H1 (cell line): ENCODE data around the gene CADM1. TPM values are rescaled to one million over a fixed set of nuclear protein-coding genes. Genes with fewer than 3 reads are reported as not detected.

Experiments used
- CTCF ChIA-PET: fragments of 300-600 bp; sonication (Branson Sonifier 250); formaldehyde crosslinking; loops from one replicate; lab custom pipeline; 2021; ENCODE audit not compliant: partially characterized antibody; lab: Charles Lee
- POLR2A ChIA-PET: fragments of 300-600 bp; sonication (Branson Sonifier 250); formaldehyde crosslinking; loops from one replicate; lab custom pipeline; 2021; ENCODE audit warnings: inconsistent platforms; ENCODE audit not compliant: partially characterized antibody; lab: Charles Lee
- DNase-seq, 2 experiments: peaks; one replicate each; pipeline versions ENCODE4 v3.0.0 to v3.0.0-alpha.2; 2010 to 2022; ENCODE audit warnings: low spot score in 2 of 2, low read depth in 1 of 2, mixed read lengths in 1 of 2
- FAIRE-seq: peaks from 2 replicates; lab custom pipeline; 2011; peaks lifted over from hg19 to GRCh38; lab: Jason Lieb, UNC
- H2AFZ ChIP-seq: 2 replicates; pipeline ENCODE4 v1.8.1; 2012; ENCODE audit warnings: low read length, inconsistent platforms
- H2AK5ac ChIP-seq: 2 replicates; pipeline ENCODE4 v1.6.1; 2013; ENCODE audit warnings: low read depth, low read length
- H2BK120ac ChIP-seq: replicated peaks from 2 replicates; pipeline ENCODE3; 2013; ENCODE audit warnings: low read depth, low read length, inconsistent platforms
- H2BK12ac ChIP-seq: 2 replicates; pipeline ENCODE4 v1.6.1; 2013; ENCODE audit warnings: low read depth, low read length
- H2BK15ac ChIP-seq: 2 replicates; pipeline ENCODE4 v1.6.1; 2013; ENCODE audit warnings: low read length
- H2BK20ac ChIP-seq: 2 replicates; pipeline ENCODE4 v1.6.1; 2013; ENCODE audit warnings: low read length
- H2BK5ac ChIP-seq: 2 replicates; pipeline ENCODE4 v1.6.1; 2013; ENCODE audit warnings: low read depth, low read length
- H3K14ac ChIP-seq: 2 replicates; pipeline ENCODE4 v1.6.1; 2013; ENCODE audit warnings: inconsistent platforms; ENCODE audit not compliant: insufficient read length
- H3K18ac ChIP-seq: 2 replicates; pipeline ENCODE4 v1.6.1; 2013; ENCODE audit warnings: low read length; ENCODE audit errors: extremely low read depth
- H3K23ac ChIP-seq: 2 replicates; pipeline ENCODE4 v1.6.1; 2013; ENCODE audit warnings: inconsistent platforms; ENCODE audit not compliant: insufficient read length
- H3K23me2 ChIP-seq: 2 replicates; pipeline ENCODE4 v1.6.1; 2013; ENCODE audit warnings: low read depth, low read length
- H3K27ac ChIP-seq: 2 replicates; pipeline ENCODE4 v1.6.1; 2011; ENCODE audit warnings: low read depth, low read length, inconsistent platforms
- H3K27me3 ChIP-seq, 4 experiments: replicated peaks in 1 of 4; 1 replicate in 1 of 4; 2 replicates in 3 of 4; pipeline versions ENCODE4 v1.6.1 to v1.8.1; 2011 to 2013; ENCODE audit warnings: low read length in 3 of 4, mild to moderate bottlenecking in 3 of 4, inconsistent platforms in 2 of 4, mixed read lengths in 2 of 4, moderate library complexity in 1 of 4; ENCODE audit not compliant: control insufficient read depth in 3 of 4, insufficient read depth in 3 of 4; ENCODE audit errors: extremely low read depth in 1 of 4
- H3K36me3 ChIP-seq, 4 experiments: 2 replicates each; pipeline versions ENCODE4 v1.6.1 to v1.8.1; 2011 to 2013; ENCODE audit warnings: mild to moderate bottlenecking in 4 of 4, low read length in 3 of 4, moderate library complexity in 2 of 4, control low read depth in 1 of 4, inconsistent platforms in 1 of 4; ENCODE audit not compliant: insufficient read depth in 4 of 4, control insufficient read depth in 2 of 4
- H3K4ac ChIP-seq: replicated peaks from 2 replicates; pipeline ENCODE3; 2013; ENCODE audit warnings: low read length, low read depth, mixed read lengths, inconsistent platforms; ENCODE audit not compliant: insufficient read length
- H3K4me1 ChIP-seq, 4 experiments: replicated peaks in 1 of 4; 1 replicate in 1 of 4; 2 replicates in 3 of 4; pipeline versions ENCODE4 v1.6.1 to v1.8.1; 2011 to 2013; ENCODE audit warnings: low read length in 3 of 4, inconsistent platforms in 2 of 4, mixed read lengths in 1 of 4; ENCODE audit not compliant: insufficient read depth in 4 of 4, control insufficient read depth in 3 of 4
- H3K4me2 ChIP-seq, 2 experiments: 2 replicates each; pipeline versions ENCODE4 v1.6.1 to v1.8.1; 2011 to 2013; ENCODE audit warnings: low read depth in 2 of 2, low read length in 2 of 2, control low read depth in 1 of 2, inconsistent platforms in 1 of 2, mild to moderate bottlenecking in 1 of 2; ENCODE audit not compliant: insufficient read depth in 1 of 2
- H3K4me3 ChIP-seq, 4 experiments: fragments of 200-600, 300-600 bp in 1 of 4; sonication (generic), shearing (Covaris generic), sonication (Bioruptor Twin) in 1 of 4; 2 replicates each; pipeline versions ENCODE4 v1.5.1 to v1.8.1; 2011 to 2016; ENCODE audit warnings: low read length in 4 of 4, low read depth in 3 of 4, control low read depth in 2 of 4, inconsistent platforms in 2 of 4, mild to moderate bottlenecking in 2 of 4, mixed read lengths in 1 of 4, moderate library complexity in 1 of 4; ENCODE audit not compliant: insufficient read depth in 2 of 4; ENCODE audit errors: extremely low read depth in 1 of 4
- H3K56ac ChIP-seq: replicated peaks from 2 replicates; pipeline ENCODE3; 2013; ENCODE audit warnings: low read depth, mild to moderate bottlenecking, mixed read lengths, low read length, inconsistent platforms; ENCODE audit not compliant: insufficient read length
- H3K79me1 ChIP-seq: 2 replicates; pipeline ENCODE4 v1.6.1; 2013; ENCODE audit warnings: low read depth, low read length, control low read depth
- H3K79me2 ChIP-seq, 2 experiments: 2 replicates each; pipeline versions ENCODE4 v1.6.1 to v1.8.1; 2012 to 2013; ENCODE audit warnings: low read length in 2 of 2, mild to moderate bottlenecking in 2 of 2, inconsistent platforms in 1 of 2; ENCODE audit not compliant: insufficient read depth in 2 of 2, control insufficient read depth in 1 of 2
- H3K9ac ChIP-seq, 4 experiments: replicated peaks in 1 of 4; 1 replicate in 1 of 4; 2 replicates in 3 of 4; pipeline versions ENCODE4 v1.6.1 to v1.8.1; 2011 to 2013; ENCODE audit warnings: low read depth in 3 of 4, low read length in 3 of 4, control low read depth in 2 of 4, mild to moderate bottlenecking in 2 of 4, moderate library complexity in 2 of 4, inconsistent platforms in 1 of 4; ENCODE audit errors: extremely low read depth in 1 of 4
- H3K9me3 ChIP-seq, 2 experiments: 2 replicates each; pipeline versions ENCODE4 v1.6.1 to v1.8.1; 2012 to 2013; ENCODE audit warnings: mild to moderate bottlenecking in 2 of 2, moderate library complexity in 2 of 2, control low read depth in 1 of 2, inconsistent platforms in 1 of 2, low read depth in 1 of 2, low read length in 1 of 2, mixed read lengths in 1 of 2; ENCODE audit not compliant: insufficient read depth in 2 of 2
- H4K20me1 ChIP-seq, 2 experiments: replicated peaks in 1 of 2; 2 replicates each; pipeline versions ENCODE3 to v1.8.1; 2011 to 2013; ENCODE audit warnings: inconsistent platforms in 2 of 2, low read length in 2 of 2, mild to moderate bottlenecking in 1 of 2; ENCODE audit not compliant: insufficient read depth in 2 of 2, control insufficient read depth in 1 of 2
- H4K5ac ChIP-seq: 2 replicates; pipeline ENCODE4 v1.6.1; 2013; ENCODE audit warnings: low read length, low read depth, mixed read lengths, inconsistent platforms; ENCODE audit not compliant: insufficient read length
- H4K8ac ChIP-seq: 2 replicates; pipeline ENCODE4 v1.8.0; 2013; ENCODE audit warnings: mild to moderate bottlenecking, moderate library complexity, low read length, inconsistent platforms; ENCODE audit not compliant: insufficient read depth; ENCODE audit errors: extremely low read depth
- H4K91ac ChIP-seq: replicated peaks from 2 replicates; pipeline ENCODE3; 2013; ENCODE audit warnings: low read length, mixed read lengths, inconsistent platforms; ENCODE audit not compliant: insufficient read length
- BRCA1 ChIP-seq: IDR thresholded peaks from 2 replicates; pipeline ENCODE4 v1.6.1; 2012; ENCODE audit warnings: low read depth, low read length, improper control_type of control experiment
- CEBPB ChIP-seq: IDR thresholded peaks from 2 replicates; pipeline ENCODE4 v1.6.1; 2012; ENCODE audit warnings: low read depth, low read length
- EZH2 ChIP-seq: fragments of 200-600 bp; sonication (generic); IDR thresholded peaks from 2 replicates; pipeline ENCODE4 v1.7.1; 2012; ENCODE audit warnings: low read depth, mild to moderate bottlenecking, moderate library complexity, low read length, inconsistent platforms; ENCODE audit not compliant: severe bottlenecking
- GABPA ChIP-seq: IDR thresholded peaks from 2 replicates; pipeline ENCODE4 v1.6.1; 2011; ENCODE audit warnings: mild to moderate bottlenecking, low read length, moderate library complexity, borderline replicate concordance; ENCODE audit not compliant: insufficient read depth
- NRF1 ChIP-seq: IDR thresholded peaks from 2 replicates; pipeline ENCODE4 v1.6.1; 2011; ENCODE audit warnings: mild to moderate bottlenecking, low read depth, low read length, improper control_type of control experiment
- POU5F1 ChIP-seq: IDR thresholded peaks from 2 replicates; pipeline ENCODE4 v1.6.1; 2011; ENCODE audit warnings: low read depth, mild to moderate bottlenecking, low read length, moderate library complexity
- RNF2 ChIP-seq: fragments of 200-900, 300-1000 bp; sonication (generic); IDR thresholded peaks from 2 replicates; pipeline ENCODE4 v1.7.1; 2016; ENCODE audit warnings: borderline replicate concordance, low read depth, mild to moderate bottlenecking, antibody characterized with exemption, low read length; ENCODE audit not compliant: poor library complexity, severe bottlenecking; ENCODE audit errors: missing control alignments
- RXRA ChIP-seq: IDR thresholded peaks from 2 replicates; pipeline ENCODE4 v1.6.1; 2011; ENCODE audit warnings: low read depth, mild to moderate bottlenecking, low read length, moderate library complexity; ENCODE audit not compliant: insufficient read depth
- SIX5 ChIP-seq: IDR thresholded peaks from 2 replicates; pipeline ENCODE4 v1.6.1; 2011; ENCODE audit warnings: mild to moderate bottlenecking, low read depth, low read length
- SRF ChIP-seq: IDR thresholded peaks from 2 replicates; pipeline ENCODE4 v1.6.1; 2011; ENCODE audit warnings: mild to moderate bottlenecking, low read depth, low read length, moderate library complexity
- SUZ12 ChIP-seq: fragments of 200-600 bp; sonication (generic); IDR thresholded peaks from 2 replicates; pipeline ENCODE4 v1.6.1; 2012; ENCODE audit warnings: mild to moderate bottlenecking, inconsistent platforms, low read length, moderate library complexity, mixed read lengths
- TBP ChIP-seq: IDR thresholded peaks from 2 replicates; pipeline ENCODE4 v1.6.1; 2011; ENCODE audit warnings: low read depth, low read length, improper control_type of control experiment
- TCF12 ChIP-seq: IDR thresholded peaks from 2 replicates; pipeline ENCODE4 v1.6.1; 2011; ENCODE audit warnings: low read depth, mild to moderate bottlenecking, low read length
- YY1 ChIP-seq: IDR thresholded peaks from 2 replicates; pipeline ENCODE4 v1.6.1; 2011; ENCODE audit warnings: low read depth, mild to moderate bottlenecking, low read length
- ZNF274 ChIP-seq: IDR thresholded peaks from 2 replicates; pipeline ENCODE4 v1.7.0; 2012; ENCODE audit warnings: low read length, borderline replicate concordance; ENCODE audit errors: extremely low read depth
- WGBS, 2 experiments: shearing (Covaris generic) in 1 of 2; methylation state at CpG; one replicate each; pipeline versions ENCODE4 v1.1.6 to v1.1.7; 2013 to 2015; ENCODE audit warnings: low lambda C conversion rate in 2 of 2, mixed read lengths in 2 of 2, inconsistent platforms in 1 of 2, low coverage in 1 of 2, missing lambda C conversion rate in 1 of 2; ENCODE audit not compliant: insufficient replicate concordance in 2 of 2, insufficient coverage in 1 of 2, insufficient read length in 1 of 2; ENCODE audit errors: extremely low coverage in 1 of 2, missing lambda C conversion rate in 1 of 2; 5-methylcytosine and 5-hydroxymethylcytosine counted together
- polyA plus RNA-seq, 7 experiments: library from polyadenylated mRNA; depleted of rRNA in 3 of 7; stranded (reverse) in 5 of 7; unstranded in 2 of 7; fragments of >200 nt in 5 of 7; fragments of 200-250 nt in 2 of 7; gene quantifications; 1 replicate in 5 of 7; 2 replicates in 1 of 7; 4 replicates in 1 of 7; pipeline versions ENCODE4 v1.2.1 to v1.2.3, GENCODE V29; 2011 to 2013; ENCODE audit warnings: missing spikeins in 2 of 7, mixed read lengths in 2 of 7
- total RNA-seq: library from RNA; stranded (reverse); fragmentation: NEBNext Ultra II Directional; extraction: Animal tissue kit (Norgen Biotek cat#: 25700); gene quantifications from 2 replicates; pipeline ENCODE4 v1.2.1, GENCODE V29; 2021

The CADM1 gene
- total and polyA plus RNA-seq, 2 of the 8 experiments (the other 6 are each of a cell fraction or from before 2014, with no cell fraction given), result 8.3 to 25.3 TPM

DNA sequence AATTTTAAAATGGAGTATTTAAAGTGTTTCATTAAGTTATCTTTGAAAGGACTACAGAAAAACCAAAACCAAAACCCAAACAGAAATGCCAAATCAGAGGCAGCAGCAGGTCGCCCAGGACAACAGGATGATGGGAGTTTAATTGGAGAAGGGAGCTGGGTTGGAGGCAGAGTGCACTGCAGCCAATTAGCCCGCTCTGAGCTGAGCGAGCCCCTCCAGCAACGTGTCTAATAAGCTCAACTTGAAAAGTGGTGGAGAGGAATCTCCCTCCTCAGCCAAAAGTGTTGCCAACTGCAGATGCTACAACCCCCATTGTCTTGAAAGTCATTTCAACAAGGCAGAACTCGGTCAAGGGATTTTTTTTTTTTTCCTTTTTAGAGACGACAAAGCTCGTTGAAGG, 323.9 kb downstream of the CADM1 start:
- no peaks in the 10 kb centered on the region for H4K20me1 ChIP-seq
- TF ChIP-seq SRF (no peak), SIX5 (no peak), POU5F1 (no peak), RXRA (no peak), RNF2 (no peak), CEBPB (no peak), TBP (no peak), NRF1 (no peak), EZH2 (no peak), GABPA (no peak), YY1 (no peak), TCF12 (no peak), BRCA1 (no peak), SUZ12 (no peak), ZNF274 (no peak)

More for the DNA sequence above, 323.9 kb downstream of the CADM1 start:
- CTCF ChIA-PET, result interaction anchor here (0.8 to 3.6 kb wide), 5 partner anchors 9 to 499 kb away, joined by 3 to 13 read pairs (median 4); no protein-coding TSS in a partner anchor
- Histone ChIP-seq H3K4me2 (no peak overlapping the region), H3K18ac (no peak overlapping the region), H2BK15ac (no peak overlapping the region), H3K79me1 (no peaks in the 10 kb centered on the region), H3K36me3 (no peaks in the 10 kb centered on the region), H2BK5ac (no peak overlapping the region), H3K56ac (no peak overlapping the region), H3K4me1 (peaks cover 0 to 5% (median 2%) of the 10 kb centered on the region in 4 experiments; a peak in 5 of 7 replicates), H2BK12ac (no peak overlapping the region), H3K4ac (no peak overlapping the region), H4K5ac (no peak overlapping the region), H4K91ac (no peak overlapping the region), H3K23ac (no peak overlapping the region), H4K8ac (no peak overlapping the region), H2AK5ac (no peak overlapping the region), H3K23me2 (no peaks in the 10 kb centered on the region), H3K14ac (no peak overlapping the region), H3K27me3 (no peaks in the 10 kb centered on the region), H2BK120ac (no peak overlapping the region), H3K4me3 (no peak overlapping the region), H3K27ac (no peak overlapping the region), H3K9me3 (no peaks in the 10 kb centered on the region), H3K9ac (no peak overlapping the region), H2BK20ac (no peak overlapping the region), H3K79me2 (no peaks in the 10 kb centered on the region), H2AFZ (no peak overlapping the region)
- FAIRE-seq (no peak), DNase-seq (no peak)
- WGBS, 2 experiments, result 89% methylated on average over 7 of the region's 7 CpGs; no CpG with 5 or more reads in 1 of the 2 experiments
- POLR2A ChIA-PET, result interaction anchor here (1.6 kb wide), 1 partner anchor 10 kb away, joined by 3 read pairs; no protein-coding TSS in a partner anchor
